HFFc6 (cell line): ENCODE data around the gene CCL13. TPM values are rescaled to one million over a fixed set of nuclear protein-coding genes. Genes with fewer than 3 reads are reported as not detected.
"Not testable (repeated sequence)": the region's sequence is repeated elsewhere in the genome, so short reads cannot be mapped to it uniquely, and the experiment has no call there.

Experiments
- DNase-seq: peaks from one replicate; pipeline ENCODE4 v3.0.0-alpha.2; 2018
- H3K27ac Mint-ChIP-seq: 2 replicates; pipeline ENCODE4 v1.8.0; 2020; ENCODE audit warnings: mild to moderate bottlenecking, mixed read lengths
- H3K27me3 Mint-ChIP-seq: 2 replicates; pipeline ENCODE4 v1.8.0; 2021; ENCODE audit warnings: mild to moderate bottlenecking, moderate library complexity, mixed read lengths; ENCODE audit not compliant: insufficient read depth
- H3K36me3 Mint-ChIP-seq: 2 replicates; pipeline ENCODE4 v1.8.0; 2021; ENCODE audit warnings: low read depth, mixed read lengths
- H3K4me1 Mint-ChIP-seq: 2 replicates; pipeline ENCODE4 v1.8.0; 2020; ENCODE audit warnings: low read depth, mixed read lengths
- H3K4me3 Mint-ChIP-seq: 2 replicates; pipeline ENCODE4 v1.8.0; 2020; ENCODE audit warnings: mild to moderate bottlenecking, moderate library complexity, mixed read lengths
- H3K9me3 Mint-ChIP-seq: 2 replicates; pipeline ENCODE4 v1.8.0; 2020; ENCODE audit warnings: mild to moderate bottlenecking, mixed read lengths
- CTCF ChIP-seq: fragments of 200-600 bp; sonication (generic); IDR thresholded peaks from 2 replicates; pipeline ENCODE4 v1.5.0; 2021; ENCODE audit warnings: antibody characterized with exemption, mild to moderate bottlenecking
- total RNA-seq, 6 experiments: library from RNA; stranded (reverse); fragmentation: NEBNext Ultra II Directional; extraction: Animal tissue kit (Norgen Biotek cat#: 25700); gene quantifications; 2 replicates in 1 of 6; 3 replicates in 5 of 6; pipeline ENCODE4 v1.2.3, GENCODE V29; 2021

The CCL13 gene
- total RNA-seq, 6 experiments from 2014 or later = not detected

GRCh38 chr17:34313164-34313563 lies 43.1 kb upstream of the CCL13 start:
- no peak overlapping the region for H3K4me3 Mint-ChIP-seq
- no peaks in the 10 kb centered on the region for H3K9me3 Mint-ChIP-seq
- no peak for TF ChIP-seq CTCF
- H3K36me3 Mint-ChIP-seq = no peaks in the 10 kb centered on the region
- H3K4me1 Mint-ChIP-seq = peaks cover 35% of the 10 kb centered on the region
- H3K27me3 Mint-ChIP-seq = no peaks in the 10 kb centered on the region; the same call in 1 of the 2 replicates
- DNase-seq = no peak
- no peak overlapping the region for H3K27ac Mint-ChIP-seq

- DNase-seq = no peak
- no peaks in the 10 kb centered on the region; the same call in 1 of the 2 replicates for H3K27me3 Mint-ChIP-seq
- TF ChIP-seq CTCF = no peak
- peak overlapping the region; percentile 47 for H3K4me3 Mint-ChIP-seq
- H3K9me3 Mint-ChIP-seq = no peaks in the 10 kb centered on the region
- peaks cover 35% of the 10 kb centered on the region for H3K4me1 Mint-ChIP-seq
- peak overlapping the region; percentile 6; the same call in 1 of the 2 replicates for H3K27ac Mint-ChIP-seq
- H3K36me3 Mint-ChIP-seq = no peaks in the 10 kb centered on the region
These were observed 42.0 kb upstream of the CCL13 start for GRCh38 chr17:34314279-34314678.

GRCh38 chr17:34318474-34318873 lies 37.8 kb upstream of the CCL13 start:
- peak; percentile 27; the same call in 1 of the 2 replicates for TF ChIP-seq CTCF
- no peaks in the 10 kb centered on the region for H3K9me3 Mint-ChIP-seq
- H3K27ac Mint-ChIP-seq = no peak overlapping the region
- H3K36me3 Mint-ChIP-seq = no peaks in the 10 kb centered on the region
- H3K4me3 Mint-ChIP-seq = no peak overlapping the region
- H3K4me1 Mint-ChIP-seq = peaks cover 13% of the 10 kb centered on the region
- H3K27me3 Mint-ChIP-seq = no peaks in the 10 kb centered on the region
- no peak for DNase-seq

GRCh38 chr17:34319039-34319483 lies 37.2 kb upstream of the CCL13 start, which contains the start of gene CCL8:
Gene CCL8, plus strand, starts transcription at chr17:34319435. Its CDS starts 67 bp downstream, at chr17:34319502.
- Mint-ChIP-seq H3K27ac (no peak within 1 kb of the TSS), H3K4me3 (no peak within 1 kb of the TSS), H3K36me3 (no peaks in the 10 kb centered on the region), H3K4me1 (peaks cover 8% of the 10 kb centered on the region), H3K27me3 (no peaks in the 10 kb centered on the region), H3K9me3 (no peaks in the 10 kb centered on the region)
- no peak for TF ChIP-seq CTCF
- DNase-seq = no peak

- no peak for TF ChIP-seq CTCF
- Mint-ChIP-seq H3K27me3 (peaks cover 4% of the 10 kb centered on the region; the same call in 1 of the 2 replicates), H3K9me3 (no peaks in the 10 kb centered on the region), H3K4me3 (no peak overlapping the region), H3K27ac (no peak overlapping the region), H3K4me1 (no peaks in the 10 kb centered on the region), H3K36me3 (no peaks in the 10 kb centered on the region)
- no peak for DNase-seq
These were observed 34.3 kb upstream of the CCL13 start for GRCh38 chr17:34321964-34322363.

- not testable (repeated sequence) for H3K4me1 Mint-ChIP-seq, H3K9me3 Mint-ChIP-seq, H3K36me3 Mint-ChIP-seq, H3K27ac Mint-ChIP-seq, DNase-seq, H3K27me3 Mint-ChIP-seq, H3K4me3 Mint-ChIP-seq
These were observed 28.7 kb upstream of the CCL13 start for GRCh38 chr17:34327580-34327979.
